Effector memory CD8-positive, alpha-beta T cell (primary cell): ENCODE results near the gene MLLT10.

Experiments used
- ATAC-seq: fragments of 150-1000 bp; cut with Tn5 transposase; replicated peaks from 2 replicates; pipeline ENCODE4 v1.10.0; 2021; ENCODE audit warnings: mild to moderate bottlenecking, moderate library complexity
- DNase-seq, 3 experiments: peaks; one replicate each; pipeline ENCODE4 v3.0.0; 2021
- H3K27ac Mint-ChIP-seq, 2 donors: one replicate each; pipeline ENCODE4 v1.8.0; 2022; ENCODE audit warnings: mild to moderate bottlenecking in 2 of 2, mixed read lengths in 2 of 2, moderate library complexity in 2 of 2
- H3K27me3 Mint-ChIP-seq, 2 donors: one replicate each; pipeline ENCODE4 v1.8.0; 2022; ENCODE audit warnings: mixed read lengths in 2 of 2
- H3K36me3 Mint-ChIP-seq: one replicate; pipeline ENCODE4 v1.8.0; 2022; ENCODE audit warnings: mild to moderate bottlenecking, moderate library complexity, mixed read lengths; ENCODE audit not compliant: insufficient read depth
- H3K4me1 Mint-ChIP-seq, 2 donors: one replicate each; pipeline ENCODE4 v1.8.0; 2022; ENCODE audit warnings: low read depth in 2 of 2, mixed read lengths in 2 of 2
- H3K4me3 Mint-ChIP-seq, 2 donors: one replicate each; pipeline ENCODE4 v1.8.0; 2022; ENCODE audit warnings: mild to moderate bottlenecking in 2 of 2, mixed read lengths in 2 of 2, moderate library complexity in 2 of 2
- H3K9me3 Mint-ChIP-seq, 2 donors: one replicate each; pipeline ENCODE4 v1.8.0; 2022; ENCODE audit warnings: mixed read lengths in 2 of 2

MLLT10 gene

DNA sequence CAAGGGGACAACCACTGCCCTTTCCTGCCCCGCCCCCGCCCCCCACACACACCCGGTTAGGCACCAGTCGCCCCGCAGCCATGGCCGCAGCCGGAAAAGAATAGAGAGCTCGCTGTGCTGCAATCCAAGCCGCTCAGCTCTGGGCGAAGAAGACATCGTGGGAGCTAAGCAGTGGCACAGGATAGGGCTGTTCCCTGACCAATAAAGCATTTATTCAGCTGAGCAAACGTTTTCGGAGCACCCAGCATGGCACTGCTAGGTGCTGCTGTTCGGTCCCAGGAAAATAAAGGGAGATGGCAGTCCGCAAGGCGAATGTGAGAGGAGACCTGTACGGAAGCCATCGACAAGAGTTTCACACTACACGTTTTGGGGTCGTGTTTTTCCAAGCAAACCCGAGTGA lies 26.9 kb upstream of the MLLT10 start:
- no peak for ATAC-seq
- Mint-ChIP-seq H3K4me1 (peaks cover 0 to 2% of the 10 kb centered on the region in 2 donors), H3K36me3 (no peaks in the 10 kb centered on the region), H3K9me3 (no peaks in the 10 kb centered on the region), H3K27ac (no peak overlapping the region), H3K27me3 (peaks cover 40 to 53% of the 10 kb centered on the region in 2 donors), H3K4me3 (no peak overlapping the region)
- no peak for DNase-seq

DNA sequence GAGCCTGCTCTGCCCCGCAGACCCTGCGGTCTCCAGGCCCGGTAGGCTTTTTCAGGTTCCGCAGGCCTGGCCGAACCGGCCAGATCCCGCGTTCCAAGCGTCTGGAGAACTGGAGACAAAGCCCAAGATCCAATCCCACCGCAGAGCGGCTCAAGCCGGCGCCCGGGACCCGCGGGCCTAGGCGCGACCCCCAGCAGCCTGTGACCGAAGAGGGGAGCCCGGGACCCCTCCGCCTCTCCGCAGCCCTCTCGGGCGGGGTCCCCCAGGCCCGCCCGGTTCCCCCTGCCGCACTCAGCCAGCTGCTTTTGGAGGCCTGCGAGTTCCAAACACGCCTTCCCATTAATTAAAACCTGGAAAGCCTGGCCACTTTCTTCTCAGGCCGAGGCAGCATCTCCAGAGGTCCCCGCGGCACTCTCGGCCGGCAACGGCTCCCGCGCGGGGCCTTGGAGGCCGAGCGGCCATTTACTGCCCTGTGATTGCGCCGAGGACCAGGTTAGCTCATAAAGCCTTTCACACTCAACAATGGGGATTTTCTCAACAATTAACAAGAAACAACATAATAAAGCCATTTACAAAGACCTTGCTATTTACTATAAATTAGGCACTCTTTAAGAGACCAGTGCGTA lies 25.2 kb upstream of the MLLT10 start:
- H3K4me1 Mint-ChIP-seq, result peaks cover 0 to 2% of the 10 kb centered on the region in 2 donors
- DNase-seq, result no peak
- no peaks in the 10 kb centered on the region for H3K9me3 Mint-ChIP-seq
- peaks cover 43 to 65% of the 10 kb centered on the region in 2 donors for H3K27me3 Mint-ChIP-seq
- no peaks in the 10 kb centered on the region for H3K36me3 Mint-ChIP-seq
- H3K4me3 Mint-ChIP-seq, result no peak overlapping the region
- ATAC-seq, result no peak
- H3K27ac Mint-ChIP-seq, result no peak overlapping the region

GRCh38 chr10:21509341-21510240 lies 24.4 kb upstream of the MLLT10 start:
- Mint-ChIP-seq H3K9me3 (no peaks in the 10 kb centered on the region), H3K4me3 (no peak overlapping the region), H3K27ac (no peak overlapping the region), H3K36me3 (no peaks in the 10 kb centered on the region), H3K4me1 (peaks cover 0 to 2% of the 10 kb centered on the region in 2 donors), H3K27me3 (peaks cover 46 to 67% of the 10 kb centered on the region in 2 donors)
- ATAC-seq (no peak), DNase-seq (no peak)

GRCh38 chr10:21510241-21511094 lies 23.6 kb upstream of the MLLT10 start:
- Mint-ChIP-seq H3K27me3 (peaks cover 55 to 76% of the 10 kb centered on the region in 2 donors), H3K4me3 (no peak overlapping the region), H3K27ac (no peak overlapping the region), H3K9me3 (no peaks in the 10 kb centered on the region), H3K36me3 (no peaks in the 10 kb centered on the region), H3K4me1 (peaks cover 0 to 2% of the 10 kb centered on the region in 2 donors)
- ATAC-seq (no peak), DNase-seq (no peak)

- Mint-ChIP-seq H3K9me3 (no peaks in the 10 kb centered on the region), H3K27ac (no peak overlapping the region), H3K4me3 (no peak overlapping the region), H3K27me3 (peaks cover 57 to 76% of the 10 kb centered on the region in 2 donors), H3K4me1 (peaks cover 4 to 5% of the 10 kb centered on the region in 2 donors), H3K36me3 (no peaks in the 10 kb centered on the region)
- DNase-seq (no peak), ATAC-seq (no peak)
Observed at GRCh38 chr10:21511095-21511570, 22.9 kb upstream of the MLLT10 start.

GRCh38 chr10:21511946-21512572 lies 22.0 kb upstream of the MLLT10 start:
- DNase-seq, result no peak
- peaks cover 4% of the 10 kb centered on the region in 2 donors for H3K4me1 Mint-ChIP-seq
- ATAC-seq, result no peak
- no peaks in the 10 kb centered on the region for H3K9me3 Mint-ChIP-seq
- no peak overlapping the region for H3K27ac Mint-ChIP-seq
- H3K27me3 Mint-ChIP-seq, result peaks cover 49 to 69% of the 10 kb centered on the region in 2 donors
- H3K4me3 Mint-ChIP-seq, result no peak overlapping the region
- H3K36me3 Mint-ChIP-seq, result no peaks in the 10 kb centered on the region

GRCh38 chr10:21512573-21513404 lies 21.2 kb upstream of the MLLT10 start:
- Mint-ChIP-seq H3K9me3 (no peaks in the 10 kb centered on the region), H3K4me3 (no peak overlapping the region), H3K36me3 (peaks cover 5% of the 10 kb centered on the region), H3K27me3 (peaks cover 46 to 69% of the 10 kb centered on the region in 2 donors), H3K4me1 (peaks cover 8 to 9% of the 10 kb centered on the region in 2 donors), H3K27ac (no peak overlapping the region)
- no peak for DNase-seq
- ATAC-seq, result no peak

- Mint-ChIP-seq H3K36me3 (peaks cover 11% of the 10 kb centered on the region), H3K4me1 (peaks cover 14 to 15% of the 10 kb centered on the region in 2 donors), H3K9me3 (no peaks in the 10 kb centered on the region), H3K27ac (no peak overlapping the region), H3K4me3 (no peak overlapping the region), H3K27me3 (peaks cover 52 to 69% of the 10 kb centered on the region in 2 donors)
- DNase-seq (no peak), ATAC-seq (no peak)
Observed at GRCh38 chr10:21513405-21513788, 20.6 kb upstream of the MLLT10 start.

DNA sequence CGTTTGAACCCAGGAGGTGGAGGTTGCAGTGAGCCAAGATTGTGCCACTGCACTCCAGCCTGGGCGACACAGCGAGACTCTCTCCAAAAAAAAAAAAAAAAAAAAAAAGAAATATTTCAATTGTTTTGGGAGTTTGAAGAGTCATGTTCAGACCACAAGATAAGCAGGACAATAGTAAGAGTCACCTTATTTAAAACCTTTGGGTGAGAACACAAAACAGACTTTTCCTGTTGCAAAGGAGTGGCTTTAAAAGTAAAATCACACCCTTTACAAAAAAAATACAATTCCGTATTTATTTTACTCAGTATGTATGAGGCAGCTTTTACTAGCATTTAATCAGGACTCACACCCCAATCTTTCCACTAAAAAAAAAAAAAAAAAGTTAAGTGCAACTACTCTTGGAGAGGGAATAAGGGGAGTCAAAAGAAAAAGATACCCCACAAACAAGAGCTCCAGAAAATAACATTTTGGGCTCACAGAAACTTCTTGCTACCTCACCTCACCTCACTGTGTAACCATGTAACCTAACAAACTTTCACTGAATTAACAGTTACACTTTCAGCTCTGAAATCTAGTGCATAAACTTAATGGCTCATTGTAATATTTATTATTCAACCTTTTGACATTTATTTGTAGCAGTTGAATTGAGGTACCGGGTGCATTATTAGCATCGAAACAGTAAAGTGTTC lies 19.8 kb upstream of the MLLT10 start:
- Mint-ChIP-seq H3K4me1 (peaks cover 15 to 22% of the 10 kb centered on the region in 2 donors), H3K27me3 (peaks cover 61 to 69% of the 10 kb centered on the region in 2 donors), H3K27ac (no peak overlapping the region), H3K4me3 (no peak overlapping the region), H3K36me3 (peaks cover 15% of the 10 kb centered on the region), H3K9me3 (no peaks in the 10 kb centered on the region)
- ATAC-seq (no peak), DNase-seq (no peak)

- Mint-ChIP-seq H3K9me3 (no peaks in the 10 kb centered on the region), H3K27ac (no peak overlapping the region), H3K27me3 (peaks cover 67 to 71% of the 10 kb centered on the region in 2 donors), H3K4me1 (peaks cover 17 to 26% of the 10 kb centered on the region in 2 donors), H3K4me3 (no peak overlapping the region), H3K36me3 (peaks cover 15% of the 10 kb centered on the region)
- DNase-seq, result no peak
- ATAC-seq, result no peak
Observed at GRCh38 chr10:21514818-21515351, 19.1 kb upstream of the MLLT10 start.

GRCh38 chr10:21515361-21516241 lies 18.4 kb upstream of the MLLT10 start:
- ATAC-seq, result no peak
- no peak overlapping the region for H3K27ac Mint-ChIP-seq

More at GRCh38 chr10:21515361-21516241, 18.4 kb upstream of the MLLT10 start:
- H3K4me3 Mint-ChIP-seq, result peak overlapping the region; percentile 61 to 79
- peaks cover 74 to 79% of the 10 kb centered on the region in 2 donors for H3K27me3 Mint-ChIP-seq
- peaks cover 15% of the 10 kb centered on the region for H3K36me3 Mint-ChIP-seq
- no peaks in the 10 kb centered on the region for H3K9me3 Mint-ChIP-seq
- no peak for DNase-seq
- peaks cover 22 to 33% of the 10 kb centered on the region in 2 donors for H3K4me1 Mint-ChIP-seq
